ENCODE measurements around the gene PAQR8.

The PAQR8 gene

DNA sequence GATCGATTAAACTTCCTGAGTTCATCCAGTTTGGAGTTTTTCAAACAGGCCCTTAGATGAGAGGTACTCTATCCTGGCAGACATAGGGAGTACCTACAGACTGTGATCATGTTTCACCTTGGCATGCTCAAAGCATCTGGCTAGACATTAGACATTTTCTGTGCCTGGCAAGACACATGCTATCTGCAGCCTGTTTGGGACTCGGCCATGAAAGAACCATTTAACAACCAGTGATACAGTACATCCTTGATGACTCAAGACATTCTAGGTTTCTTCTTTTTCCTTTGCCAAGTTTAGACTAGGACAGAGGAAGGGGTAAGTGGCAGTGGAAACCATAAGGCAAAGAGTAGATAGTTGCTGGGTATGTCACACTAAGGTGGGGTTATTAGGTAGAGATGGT lies 15.4 kb upstream of the PAQR8 start:
- in situ Hi-C loops (cut with MboI; ENCODE audit: low sequenced_read_pairs), result no loop called here

DNA sequence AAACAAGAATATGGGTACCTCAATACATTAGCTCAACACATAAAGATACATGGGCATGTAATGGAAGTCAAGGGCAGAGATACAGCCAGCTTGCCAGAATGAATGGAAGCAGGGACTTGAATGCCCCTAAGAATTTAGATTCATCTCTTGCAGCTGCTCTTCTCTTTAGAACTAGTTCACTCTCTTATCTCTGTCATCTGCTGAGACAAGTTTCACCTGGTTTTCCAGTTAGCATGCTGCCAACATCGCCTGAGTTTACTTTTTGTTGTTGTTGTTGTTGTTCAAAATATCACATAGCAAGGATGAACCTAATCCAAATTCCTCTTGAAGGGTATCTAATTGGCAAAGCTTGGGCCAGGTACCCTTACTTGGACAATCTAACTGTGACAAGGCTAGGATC lies 14.1 kb upstream of the PAQR8 start:
- in situ Hi-C loops (cut with MboI; ENCODE audit: low sequenced_read_pairs), result no loop called here

DNA sequence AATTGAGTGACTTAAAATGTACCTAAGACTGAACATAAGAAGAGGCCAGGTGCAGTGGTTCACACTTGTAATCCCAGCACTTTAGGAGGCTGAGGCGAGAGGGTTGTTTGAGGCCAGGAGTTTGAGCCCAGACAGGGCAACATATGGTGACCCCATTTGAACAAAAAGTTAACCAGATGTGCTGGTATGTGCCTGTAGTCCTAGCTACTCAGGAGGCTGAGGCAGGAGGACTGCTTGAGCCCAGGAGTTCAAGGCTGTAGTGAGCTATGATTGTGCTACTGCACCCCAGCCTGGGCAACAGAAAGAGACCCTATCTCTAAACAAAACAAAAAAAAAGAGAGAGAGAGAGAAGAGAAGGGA lies 10.1 kb upstream of the PAQR8 start:
- in situ Hi-C loops (cut with MboI; ENCODE audit: low sequenced_read_pairs), result no loop called here

DNA sequence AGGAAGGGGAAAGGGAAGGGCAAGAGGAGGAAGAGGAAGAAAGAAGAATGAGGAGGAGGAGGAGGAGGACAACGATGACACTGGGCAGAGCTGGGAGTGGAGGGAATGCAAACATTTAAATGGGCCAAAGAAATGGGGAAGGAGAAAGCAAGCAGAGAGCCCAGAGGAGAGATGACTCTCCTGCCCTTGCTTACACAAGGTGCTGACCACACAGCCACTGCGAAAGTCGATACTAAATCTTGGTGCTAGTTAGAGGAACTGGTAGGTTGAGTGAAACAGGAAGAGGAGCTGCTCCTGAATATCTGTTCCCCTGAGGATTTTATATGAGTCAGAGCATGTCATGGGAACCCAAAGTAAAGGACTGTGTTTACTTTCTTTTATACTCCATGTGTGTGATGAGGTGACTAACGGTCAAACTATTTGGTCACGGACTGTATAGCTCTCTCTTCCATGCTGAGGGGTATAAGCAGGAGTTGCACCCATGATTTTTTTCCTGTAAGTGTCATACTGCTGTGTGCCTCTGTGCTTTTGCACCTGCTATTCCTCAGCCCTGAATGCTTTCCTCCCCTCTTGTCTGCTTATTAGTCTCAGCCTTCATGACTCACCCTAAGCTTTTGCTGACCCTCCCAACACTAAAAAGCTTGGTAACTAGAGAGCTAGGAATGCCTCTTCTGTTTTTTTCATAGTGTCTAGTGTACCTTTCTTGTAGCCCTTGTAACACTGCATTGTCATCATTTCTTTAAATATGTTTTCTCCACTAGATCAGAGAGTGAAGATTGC lies 9.5 kb upstream of the PAQR8 start:
- in situ Hi-C loops (cut with MboI; ENCODE audit: low sequenced_read_pairs), result no loop called here

DNA sequence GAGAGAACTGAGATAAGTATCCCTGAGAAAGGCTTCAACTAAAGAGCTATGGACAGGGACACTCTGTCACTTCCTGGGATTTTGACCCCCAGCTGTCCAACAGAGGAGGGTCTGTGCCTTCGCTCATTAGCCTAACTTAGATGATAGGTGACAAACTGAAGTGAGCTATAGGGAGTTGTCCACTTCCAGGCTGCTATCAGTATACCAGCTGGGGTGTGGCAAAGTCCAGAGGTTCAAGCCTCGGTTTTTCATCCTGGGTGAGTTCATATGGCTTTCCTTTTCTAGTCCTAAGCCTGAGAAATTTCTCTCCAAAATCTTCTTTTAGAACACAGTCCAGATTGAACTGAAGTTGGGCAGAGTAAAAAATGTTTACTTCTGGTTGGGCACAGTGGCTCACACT lies 5.9 kb upstream of the PAQR8 start:
- in situ Hi-C loops (cut with MboI; ENCODE audit: low sequenced_read_pairs), result no loop called here

DNA sequence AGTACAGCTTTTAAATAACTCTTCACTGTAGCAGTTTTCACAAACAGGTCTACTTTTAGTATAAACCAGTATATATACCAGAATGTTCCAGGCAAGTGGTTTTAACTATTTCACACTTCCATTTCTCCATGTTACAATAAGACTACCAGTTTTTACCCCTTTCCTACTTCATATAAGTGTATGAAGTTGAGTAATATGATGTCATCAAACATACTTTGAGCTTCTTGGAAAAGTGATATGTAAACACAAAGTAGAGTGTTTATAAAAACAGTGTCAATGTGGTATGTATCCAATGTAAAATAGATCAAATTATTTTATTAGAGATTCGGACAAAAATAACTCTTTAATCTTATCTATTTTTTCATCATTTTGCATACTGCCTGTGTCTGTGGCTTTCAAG lies 2.5 kb upstream of the PAQR8 start:
- in situ Hi-C loops (cut with MboI; ENCODE audit: low sequenced_read_pairs), result no loop called here

DNA sequence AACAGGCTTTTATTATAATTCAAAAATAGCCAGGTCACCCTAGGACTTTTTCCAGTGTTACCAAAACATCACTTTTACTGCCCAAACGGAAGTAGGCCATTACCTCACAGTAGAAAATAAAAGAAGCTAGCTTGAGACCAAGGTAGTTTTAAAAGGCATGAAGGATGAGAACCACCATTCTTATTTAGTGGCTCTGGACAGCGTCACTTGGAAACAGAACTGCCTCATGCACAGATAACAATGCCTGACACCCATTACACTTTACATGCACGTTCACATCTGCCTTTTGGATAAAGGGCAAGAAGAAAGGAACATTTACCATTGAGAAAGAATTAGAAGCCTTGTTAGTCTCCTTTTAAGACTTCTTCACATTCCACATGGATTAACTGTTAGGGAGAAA lies 1.9 kb upstream of the PAQR8 start:
- in situ Hi-C loops (cut with MboI; ENCODE audit: low sequenced_read_pairs), result no loop called here

DNA sequence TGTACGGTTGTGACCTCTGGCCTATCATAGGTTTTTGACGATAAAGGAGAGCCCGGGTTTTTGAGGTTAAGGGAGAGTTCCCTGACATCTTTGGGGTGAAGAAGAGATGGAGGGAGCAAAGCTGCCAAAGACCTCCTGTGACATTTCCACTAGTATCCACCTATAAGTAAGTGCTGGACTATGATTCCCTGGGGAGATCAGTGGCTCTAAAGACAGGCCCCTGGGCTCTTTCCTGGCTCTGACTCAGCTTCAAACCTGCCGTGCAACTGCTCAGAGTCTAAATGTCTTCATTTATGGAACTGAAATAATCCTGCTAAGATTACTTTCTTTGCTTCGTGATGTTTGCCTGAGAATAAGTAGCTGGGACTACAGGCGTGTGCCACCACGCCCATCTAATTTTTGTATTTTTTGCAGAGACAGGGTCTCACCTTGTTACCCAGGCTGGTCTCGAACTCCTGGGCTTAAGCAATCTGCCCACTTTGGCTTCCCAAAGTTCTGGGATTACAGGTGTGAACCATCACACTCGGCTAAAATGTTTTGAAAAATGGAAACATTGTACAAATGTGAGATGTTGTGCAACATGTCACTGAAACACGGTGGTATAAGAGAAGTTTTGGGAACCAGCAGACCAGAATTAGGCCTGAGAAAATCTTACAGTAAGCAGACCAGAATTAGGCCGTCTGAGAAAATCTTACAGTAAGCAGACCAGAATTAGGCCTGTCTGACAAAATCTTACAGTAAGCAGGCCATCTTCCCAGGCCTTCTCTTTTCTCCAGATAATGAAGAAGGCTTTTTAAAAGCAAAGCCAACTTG lies 1.1 kb upstream of the PAQR8 start:
- in situ Hi-C loops (cut with MboI; ENCODE audit: low sequenced_read_pairs), result no loop called here

DNA sequence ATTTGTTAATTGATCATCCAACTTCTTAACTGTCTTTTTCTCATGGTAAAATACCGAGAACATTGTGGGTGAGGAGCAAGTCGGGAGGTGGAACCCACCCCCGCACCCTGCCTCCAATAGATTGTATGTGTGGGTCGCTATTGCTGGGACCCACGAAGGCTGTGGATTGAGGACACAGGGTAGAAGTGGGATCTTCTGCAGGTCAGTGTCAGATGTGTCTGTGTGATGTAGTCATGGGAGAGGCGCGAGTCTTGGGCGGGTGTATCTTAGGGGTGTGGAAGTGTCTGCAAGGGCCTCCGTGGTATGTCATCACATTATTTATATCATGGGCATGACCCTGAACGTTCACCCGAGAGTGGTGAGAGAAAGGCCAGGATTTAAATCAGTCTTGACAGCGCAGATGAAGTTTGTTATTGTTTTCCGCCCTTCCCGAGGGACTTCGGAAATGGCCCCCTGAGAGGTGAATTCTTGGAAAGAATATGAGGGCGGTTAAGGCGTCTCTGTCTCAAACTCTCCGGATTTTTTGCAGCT lies 472 bp upstream of the PAQR8 start:
- in situ Hi-C loops (cut with MboI; ENCODE audit: low sequenced_read_pairs), result no loop called here

DNA sequence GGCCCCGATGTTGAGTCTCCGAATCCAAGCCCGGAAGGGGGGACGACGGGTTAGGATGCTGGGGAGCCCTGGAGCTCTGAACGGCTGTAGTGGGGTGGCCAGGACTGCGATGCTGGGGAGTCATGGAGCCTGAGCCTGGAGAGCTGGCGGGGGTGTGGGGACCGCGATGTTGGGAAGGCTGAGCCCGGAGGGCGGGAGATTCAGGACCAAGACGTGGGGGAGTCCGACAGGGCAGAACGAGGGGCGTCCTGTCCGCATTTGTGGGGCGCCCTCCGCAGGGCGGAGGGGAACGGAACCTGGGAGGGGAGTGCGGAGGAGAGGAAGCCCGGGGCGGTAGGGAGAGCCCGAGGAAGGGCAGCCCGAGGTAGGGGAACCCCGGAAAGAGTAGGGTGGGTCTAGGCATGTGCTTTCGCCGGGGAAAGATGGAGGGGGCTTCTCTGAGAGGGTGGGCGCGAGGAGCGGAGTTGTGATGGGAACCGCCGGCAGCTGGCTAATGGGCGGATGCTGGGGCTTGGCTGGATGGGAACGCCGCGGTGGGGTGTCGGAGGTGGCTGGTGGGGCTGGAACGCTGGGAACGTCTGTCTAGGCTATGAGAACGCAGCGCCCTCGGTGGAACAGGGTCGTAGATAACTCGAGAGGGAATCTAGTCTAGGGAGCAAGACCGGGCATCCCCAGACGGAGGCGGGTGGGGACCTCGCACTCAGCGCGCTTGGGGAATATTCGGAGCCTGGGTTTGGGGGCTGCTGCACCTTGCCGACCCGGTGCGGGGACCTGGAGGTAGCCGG lies 684 bp downstream of the PAQR8 start:
- in situ Hi-C loops (cut with MboI; ENCODE audit: low sequenced_read_pairs), result no loop called here

DNA sequence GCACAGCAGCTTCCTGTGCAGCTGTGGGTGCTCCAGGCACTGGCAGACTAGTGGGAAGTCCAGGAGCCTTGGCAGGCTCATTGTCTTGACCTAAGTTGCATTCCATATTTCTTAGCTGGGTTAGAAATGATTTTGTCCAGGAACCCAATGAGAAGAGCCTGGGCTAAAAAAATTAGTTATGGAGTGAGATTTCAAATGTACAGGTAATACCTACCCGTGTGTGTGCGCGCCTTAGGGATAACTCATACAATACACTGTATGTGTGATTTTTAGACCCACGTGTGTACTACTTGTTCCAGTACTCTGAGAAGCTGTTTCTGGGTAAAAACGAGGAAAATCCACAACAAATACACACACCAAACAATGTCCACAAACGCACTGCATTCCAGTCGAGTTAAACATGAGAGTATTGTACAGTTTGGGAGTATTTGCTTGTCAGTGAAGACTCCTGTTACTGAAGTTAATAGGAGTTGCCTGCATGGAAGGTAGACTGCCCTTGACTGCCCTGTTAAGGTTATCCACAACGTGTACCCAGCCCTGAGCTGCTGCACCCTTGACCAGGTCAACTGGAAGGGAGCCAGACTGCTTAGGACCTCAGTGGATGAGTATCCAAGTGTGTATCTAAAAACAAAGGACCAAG lies 1.4 kb downstream of the PAQR8 start:
- in situ Hi-C loops (cut with MboI; ENCODE audit: low sequenced_read_pairs), result no loop called here

DNA sequence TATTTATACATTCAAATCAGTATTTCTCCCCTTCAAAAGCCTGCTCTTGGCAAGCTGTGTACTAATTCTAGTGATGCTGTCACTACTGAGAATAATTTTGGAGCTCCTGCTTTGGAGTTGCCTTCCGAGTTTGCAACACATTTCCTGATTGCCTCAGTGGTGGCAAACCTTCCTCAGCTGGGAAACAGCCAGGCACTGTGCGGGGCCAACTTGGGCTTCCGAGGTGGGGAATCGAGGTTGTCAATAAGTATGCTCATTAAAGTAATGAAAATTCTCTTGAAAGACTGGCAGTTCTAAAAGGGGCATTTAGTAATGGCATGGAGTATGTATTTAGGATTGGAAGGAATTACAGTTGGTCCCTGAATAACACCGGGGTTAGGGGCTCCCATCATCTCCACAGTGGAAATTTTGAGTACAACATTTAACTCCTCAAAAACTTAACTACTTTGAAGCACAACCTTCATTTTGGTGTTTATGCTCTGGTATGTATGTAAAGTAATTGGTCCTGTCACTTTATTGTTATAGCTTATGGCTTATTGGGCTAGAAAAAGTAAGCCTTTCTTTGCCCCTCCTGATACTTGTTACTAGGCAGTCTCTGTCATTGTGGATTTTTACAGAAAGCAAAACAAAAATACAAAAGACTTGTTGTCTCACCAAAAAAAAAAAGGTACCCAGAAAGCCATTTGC lies 2.7 kb downstream of the PAQR8 start:
- in situ Hi-C loops (cut with MboI; ENCODE audit: low sequenced_read_pairs), result no loop called here

DNA sequence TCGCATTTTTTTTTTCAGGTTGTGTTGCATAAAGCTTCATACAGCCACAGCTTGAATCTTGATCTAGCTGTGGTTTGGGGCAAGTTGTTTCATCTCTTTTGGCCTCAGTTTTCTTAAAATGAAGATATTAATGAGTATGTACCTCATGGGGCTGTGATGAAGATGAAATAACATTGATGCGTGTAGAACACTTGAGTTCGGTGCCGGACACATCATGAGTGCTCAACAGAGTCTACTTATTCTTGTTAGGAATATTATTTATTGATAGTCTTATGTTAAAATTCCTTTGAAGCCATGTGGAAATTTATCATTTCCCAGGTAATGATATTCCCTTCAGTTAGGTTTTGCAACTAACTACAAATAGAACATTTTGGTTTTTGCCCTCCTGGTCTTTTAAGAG lies 3.4 kb downstream of the PAQR8 start:
- in situ Hi-C loops (cut with MboI; ENCODE audit: low sequenced_read_pairs), result no loop called here

DNA sequence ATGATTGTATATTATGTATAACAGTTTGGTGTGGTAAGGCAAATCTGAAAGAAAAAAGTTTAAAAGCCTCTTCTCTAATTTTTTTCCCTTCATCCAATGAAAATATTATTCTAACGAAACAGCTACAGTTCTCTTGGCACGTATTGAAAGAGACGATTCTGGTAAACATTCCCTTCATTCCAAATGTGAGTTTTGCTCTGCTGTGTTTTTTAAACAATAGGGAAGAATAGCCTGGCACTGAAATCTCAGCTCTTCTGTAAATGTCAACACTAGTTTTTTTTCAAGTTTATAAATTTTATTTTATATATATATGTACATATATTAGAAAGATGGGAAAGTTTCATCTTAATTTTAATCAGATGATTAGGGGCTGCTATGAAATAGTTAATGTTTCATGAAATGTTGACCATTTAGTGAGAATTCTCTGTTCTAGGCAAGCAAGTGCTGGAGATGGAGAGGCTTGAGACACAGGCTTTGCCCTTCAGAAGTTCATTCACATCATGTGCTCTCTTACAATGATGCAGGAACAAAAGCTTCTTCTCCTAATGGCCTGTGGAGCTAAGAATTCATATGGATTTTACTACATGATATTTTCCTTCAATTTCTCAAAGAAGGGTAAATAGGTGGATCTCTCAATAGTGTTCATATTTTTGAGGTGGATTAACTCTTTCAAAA lies 4.1 kb downstream of the PAQR8 start:
- in situ Hi-C loops (cut with MboI; ENCODE audit: low sequenced_read_pairs), result no loop called here

DNA sequence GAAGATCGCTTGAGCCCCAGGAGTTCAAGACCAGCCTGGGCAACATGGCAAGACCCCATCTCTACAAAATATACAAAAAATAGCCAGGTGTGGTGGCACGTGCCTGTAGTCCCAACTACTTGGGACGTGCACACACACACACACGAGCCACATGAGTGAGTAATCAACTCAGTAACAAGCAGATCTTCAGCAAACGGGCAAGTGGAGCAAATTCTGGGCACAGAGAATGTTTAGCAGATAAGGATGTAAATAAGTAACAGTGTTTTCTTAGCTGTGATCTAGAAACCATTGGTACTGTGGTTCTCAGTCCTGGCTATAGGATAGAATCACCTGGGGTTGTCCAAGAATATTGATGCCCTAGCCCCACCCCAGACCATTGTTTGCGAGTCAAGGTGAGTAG lies 6.1 kb downstream of the PAQR8 start:
- in situ Hi-C loops (cut with MboI; ENCODE audit: low sequenced_read_pairs), result no loop called here

DNA sequence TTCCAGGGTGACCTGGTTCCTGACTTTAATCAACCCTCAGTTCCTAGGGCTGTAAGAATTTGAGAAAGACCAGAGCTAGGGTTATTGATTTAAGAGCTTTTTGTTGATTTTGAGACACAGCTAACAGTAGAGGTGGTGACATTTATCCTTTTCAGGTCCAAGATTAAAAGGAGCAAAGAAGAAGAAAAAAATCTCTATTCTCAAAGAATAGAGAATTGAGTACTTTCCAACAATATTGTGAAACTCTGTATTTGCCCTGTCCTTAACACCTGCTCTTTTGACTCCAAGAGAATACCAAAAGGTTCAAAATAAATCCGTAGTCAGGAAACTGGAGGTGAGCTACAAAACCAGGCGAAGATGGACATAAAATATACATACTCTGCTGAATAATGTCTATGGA lies 7.3 kb downstream of the PAQR8 start:
- in situ Hi-C loops (cut with MboI; ENCODE audit: low sequenced_read_pairs), result no loop called here

DNA sequence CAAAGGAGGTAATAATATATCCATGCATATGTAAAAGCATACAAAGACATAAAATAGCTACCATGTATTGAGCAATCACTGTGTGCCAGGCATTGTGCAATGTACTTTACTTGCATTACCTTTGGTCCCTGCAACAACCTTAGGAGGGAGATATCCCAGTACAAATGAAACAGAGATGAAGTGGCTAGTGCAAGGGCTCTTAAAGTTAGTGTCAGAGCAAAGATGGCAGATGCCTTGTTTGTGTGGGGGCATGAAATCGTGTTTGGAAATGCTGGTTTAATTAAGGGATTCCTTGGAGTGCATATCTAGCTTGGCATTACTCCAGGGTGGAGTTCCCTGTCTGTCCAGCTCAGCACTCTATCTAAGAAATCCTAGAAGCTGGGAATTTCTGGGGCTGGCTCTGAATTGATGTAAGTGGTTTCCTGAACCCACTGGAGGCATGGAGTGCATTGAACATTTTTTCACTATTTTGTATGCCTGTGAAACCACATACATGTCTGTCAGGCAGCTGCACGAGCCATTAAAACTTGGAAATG lies 9.8 kb downstream of the PAQR8 start:
- in situ Hi-C loops (cut with MboI; ENCODE audit: low sequenced_read_pairs), result no loop called here

DNA sequence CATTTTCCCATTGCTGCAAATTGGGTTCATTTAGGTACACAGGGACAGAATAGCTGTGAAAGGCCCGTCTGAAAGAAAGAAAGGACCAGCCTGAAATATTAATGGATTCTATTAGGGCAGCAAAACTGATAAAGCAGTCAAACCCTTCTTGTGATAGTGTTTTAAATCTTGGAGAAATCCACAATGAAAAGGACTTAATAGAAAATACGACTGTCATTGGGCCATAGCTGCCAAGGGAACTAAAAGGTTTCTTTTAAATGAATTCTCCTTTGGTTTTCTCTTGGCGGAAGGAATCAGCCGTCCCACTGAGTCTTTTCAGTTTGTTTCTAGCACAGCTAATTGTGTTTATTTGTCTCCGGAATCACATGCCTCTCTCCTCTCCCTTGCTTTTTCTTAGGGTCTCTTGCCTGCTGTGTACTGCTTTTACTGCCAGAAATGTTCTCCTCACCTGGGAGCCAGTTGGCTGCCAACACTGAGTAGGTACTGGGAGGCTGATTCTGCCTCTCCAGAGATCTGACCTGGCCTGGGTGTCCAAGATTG lies 11.3 kb downstream of the PAQR8 start:
- in situ Hi-C loops (cut with MboI; ENCODE audit: low sequenced_read_pairs), result no loop called here

DNA sequence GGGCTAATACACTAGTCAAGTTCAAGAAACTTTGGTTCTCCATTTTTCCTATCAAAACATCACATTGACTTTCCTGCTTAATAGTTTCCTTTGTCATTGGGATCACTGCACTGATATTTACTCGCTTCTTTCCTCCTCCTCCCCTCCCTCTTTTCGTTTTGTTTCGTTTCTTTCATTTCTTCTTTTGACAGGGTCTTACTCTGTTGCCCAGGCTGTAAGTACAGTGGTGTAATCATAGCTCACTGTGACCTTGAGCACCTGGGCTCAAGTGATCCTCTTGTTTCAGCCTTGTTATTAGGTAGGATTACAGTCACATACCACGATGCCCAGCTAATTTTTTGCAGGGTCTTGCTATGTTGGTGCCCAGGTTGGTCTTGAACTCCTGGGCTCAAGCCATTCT lies 12.3 kb downstream of the PAQR8 start:
- in situ Hi-C loops (cut with MboI; ENCODE audit: low sequenced_read_pairs), result no loop called here

All from hTERT RPE-1 (cell line).